GM19395 (cell line): ENCODE measurements around the gene GNAQ.
"Not testable (repeated sequence)": the region's sequence is repeated elsewhere in the genome, so short reads cannot be mapped to it uniquely, and the experiment has no call there.

Source experiments
- ATAC-seq: cut with Tn5 transposase; IDR thresholded peaks from one replicate; pipeline ENCODE4 v1.9.1; 2021; ENCODE audit warnings: mild to moderate bottlenecking, moderate library complexity; ENCODE audit not compliant: unreplicated experiment

Gene GNAQ

GRCh38 chr9:77800924-77801551 is 230.6 kb downstream of the GNAQ start:
- ATAC-seq = no peak

- no peak for ATAC-seq
These were observed 233.5 kb downstream of the GNAQ start for GRCh38 chr9:77798140-77798539.

GRCh38 chr9:77794985-77795384 is 236.6 kb downstream of the GNAQ start:
- no peak for ATAC-seq

GRCh38 chr9:77793849-77794248 is 237.8 kb downstream of the GNAQ start:
- ATAC-seq = no peak

- no peak for ATAC-seq
These were observed 241.7 kb downstream of the GNAQ start for GRCh38 chr9:77789891-77790290.

GRCh38 chr9:77785341-77785740 is 246.3 kb downstream of the GNAQ start:
- ATAC-seq = no peak

GRCh38 chr9:77783518-77783917 is 248.1 kb downstream of the GNAQ start:
- ATAC-seq = no peak

GRCh38 chr9:77779010-77779409 is 252.6 kb downstream of the GNAQ start:
- no peak for ATAC-seq

GRCh38 chr9:77773381-77773780 is 258.2 kb downstream of the GNAQ start:
- ATAC-seq = no peak

- ATAC-seq = no peak
These were observed 259.0 kb downstream of the GNAQ start for GRCh38 chr9:77772646-77773045.

GRCh38 chr9:77771171-77771570 is 260.4 kb downstream of the GNAQ start:
- ATAC-seq = no peak

GRCh38 chr9:77770340-77770739 is 261.3 kb downstream of the GNAQ start:
- ATAC-seq = no peak

GRCh38 chr9:77769246-77769645 is 262.4 kb downstream of the GNAQ start:
- ATAC-seq = no peak

- ATAC-seq = no peak
These were observed 265.0 kb downstream of the GNAQ start for GRCh38 chr9:77766587-77766986.

GRCh38 chr9:77765781-77766259 is 265.8 kb downstream of the GNAQ start:
- ATAC-seq = no peak

GRCh38 chr9:77764894-77765780 is 266.5 kb downstream of the GNAQ start:
- ATAC-seq = no peak

- ATAC-seq = no peak
These were observed 268.0 kb downstream of the GNAQ start for GRCh38 chr9:77763566-77763965.

GRCh38 chr9:77760919-77761318 is 270.7 kb downstream of the GNAQ start:
- ATAC-seq = not testable (repeated sequence)

- no peak for ATAC-seq
These were observed 272.2 kb downstream of the GNAQ start for GRCh38 chr9:77759391-77759790.

GRCh38 chr9:77756449-77756848 is 275.2 kb downstream of the GNAQ start:
- no peak for ATAC-seq

- no peak for ATAC-seq
These were observed 278.4 kb downstream of the GNAQ start for GRCh38 chr9:77753180-77753579.

GRCh38 chr9:77752554-77752953 is 279.1 kb downstream of the GNAQ start:
- ATAC-seq = no peak
